K562 (cell line): ENCODE measurements around the gene SLC35G1. TPM values are rescaled to one million over a fixed set of nuclear protein-coding genes. Genes with fewer than 3 reads are reported as not detected.

Source experiments
- ATAC-seq: fragments of 200-7000 bp; cut with Tn5 transposase; 3 replicates; pipeline ENCODE4 v1.9.1; 2020; ENCODE audit warnings: moderate library complexity
- BruUV-seq: library from RNA; stranded (reverse); fragments of 400-500 nt; replicated peaks from 2 replicates; lab custom pipeline; 2021; lab: Mats Ljungman, UMichigan
- CTCF ChIA-PET: fragments of 300-600 bp; formaldehyde crosslinking; extraction: SDS; loops from one replicate; lab custom pipeline; 2021; ENCODE audit warnings: low intra/inter-chr PET ratio; lab: Yijun Ruan, JAX
- POLR2A ChIA-PET: fragments of 300-600, 350-650 bp; sonication (Branson Sonifier 250); formaldehyde crosslinking; extraction: SDS; loops from one replicate; lab custom pipeline; 2021; ENCODE audit warnings: antibody characterized with exemption, inconsistent platforms; lab: Yijun Ruan, JAX
- DNase-seq, 4 experiments: peaks; one replicate each; pipeline versions ENCODE4 v3.0.0 to v3.0.0-alpha.2; 2011 to 2018; ENCODE audit warnings: low spot score in 3 of 4, mixed read lengths in 3 of 4; ENCODE audit errors: extremely low read depth in 1 of 4
- FAIRE-seq: peaks from 2 replicates; lab custom pipeline; 2011; peaks lifted over from hg19 to GRCh38; lab: Jason Lieb, UNC
- H2AFZ ChIP-seq: 2 replicates; pipeline ENCODE4 v1.6.0; 2011; ENCODE audit warnings: low read depth, low read length, control low read depth, inconsistent platforms
- H3K27ac ChIP-seq: fragments of 200-600 bp; 3 replicates; pipeline ENCODE4 v1.8.0; 2011; ENCODE audit warnings: low read depth, mild to moderate bottlenecking, control low read depth, inconsistent platforms, low read length, moderate library complexity, mixed read lengths; ENCODE audit errors: extremely low read depth
- H3K27me3 ChIP-seq, 2 experiments: fragments of 300-600 bp in 1 of 2; 2 replicates in 1 of 2; 3 replicates in 1 of 2; pipeline versions ENCODE4 v1.6.0 to v1.8.0; 2011; ENCODE audit warnings: inconsistent platforms in 2 of 2, low read length in 2 of 2, mild to moderate bottlenecking in 1 of 2, mixed read lengths in 1 of 2, moderate library complexity in 1 of 2; ENCODE audit not compliant: control insufficient read depth in 2 of 2, insufficient read depth in 2 of 2
- H3K36me3 ChIP-seq: fragments of 300-600 bp; 3 replicates; pipeline ENCODE4 v1.8.0; 2011; ENCODE audit warnings: mild to moderate bottlenecking, low read length, inconsistent platforms; ENCODE audit not compliant: control insufficient read depth, insufficient read depth
- H3K4me1 ChIP-seq, 2 experiments: fragments of 200-600 bp in 1 of 2; replicated peaks in 1 of 2; 2 replicates in 1 of 2; 3 replicates in 1 of 2; pipeline versions ENCODE4 v1.5.1 to v1.8.0; 2011; ENCODE audit warnings: inconsistent platforms in 2 of 2, low read length in 2 of 2, mild to moderate bottlenecking in 1 of 2, mixed read lengths in 1 of 2, moderate library complexity in 1 of 2; ENCODE audit not compliant: control insufficient read depth in 2 of 2, insufficient read depth in 2 of 2
- H3K4me2 ChIP-seq: 2 replicates; pipeline ENCODE4 v1.6.1; 2011; ENCODE audit warnings: low read length, control low read depth, inconsistent platforms, mixed read lengths; ENCODE audit not compliant: insufficient read depth
- H3K4me3 ChIP-seq: fragments of 200-600 bp; sonication (generic), shearing (Covaris generic); 2 replicates; pipeline ENCODE4 v1.5.1; 2016; ENCODE audit warnings: control low read depth, inconsistent platforms
- H3K79me2 ChIP-seq: fragments of 200-600 bp; 3 replicates; pipeline ENCODE4 v1.8.0; 2011; ENCODE audit warnings: low read length, inconsistent platforms; ENCODE audit not compliant: control insufficient read depth, insufficient read depth
- H3K9ac ChIP-seq, 2 experiments: 2 replicates each; pipeline versions ENCODE4 v1.6.0 to v1.6.1; 2011; ENCODE audit warnings: low read depth in 2 of 2, low read length in 2 of 2, control low read depth in 1 of 2, inconsistent platforms in 1 of 2, mild to moderate bottlenecking in 1 of 2, mixed read lengths in 1 of 2; ENCODE audit not compliant: insufficient read depth in 1 of 2
- H3K9me1 ChIP-seq: one replicate; pipeline ENCODE4 v1.6.0; 2011; ENCODE audit warnings: inconsistent platforms, mild to moderate bottlenecking, low read length, moderate library complexity; ENCODE audit not compliant: control insufficient read depth, insufficient read depth
- H3K9me3 ChIP-seq: replicated peaks from 2 replicates; pipeline ENCODE4 v1.5.1; 2011; ENCODE audit warnings: low read depth, low read length, inconsistent platforms; ENCODE audit not compliant: control insufficient read depth, insufficient read depth
- H4K20me1 ChIP-seq: replicated peaks from 2 replicates; pipeline ENCODE4 v1.6.1; 2011; ENCODE audit warnings: low read length, inconsistent platforms, mixed read lengths; ENCODE audit not compliant: control insufficient read depth, insufficient read depth
- ELF1 ChIP-seq: fragments of 200-800 bp; sonication (Bioruptor generic); IDR thresholded peaks from 2 replicates; pipeline ENCODE4 v1.6.1; 2016; ENCODE audit warnings: missing genetic modification characterization, missing compliant biosample characterization
- FOXA1 ChIP-seq: fragments of 450-650 bp; IDR thresholded peaks from 2 replicates; pipeline ENCODE4 v1.6.1; 2016; ENCODE audit warnings: mild to moderate bottlenecking, borderline replicate concordance
- HMBOX1 ChIP-seq: sonication (generic); IDR thresholded peaks from 2 replicates; pipeline ENCODE4 v1.6.1; 2016
- HSF4 ChIP-seq: fragments of 250-450 bp; sonication (Bioruptor Pico); IDR thresholded peaks from 2 replicates; pipeline ENCODE4 v2.1.2; 2022; ENCODE audit warnings: mild to moderate bottlenecking, moderate library complexity, borderline replicate concordance
- RBM25 ChIP-seq: fragments of 200-400 bp; formaldehyde crosslinking; IDR thresholded peaks from 2 replicates; pipeline ENCODE4 v1.6.1; 2018; ENCODE audit warnings: low read length, low read depth, moderate library complexity; ENCODE audit not compliant: severe bottlenecking
- RREB1 ChIP-seq: fragments of 250-450 bp; sonication (Bioruptor Pico); IDR thresholded peaks from 2 replicates; pipeline ENCODE4 v1.4.0; 2020
- SLC30A9 ChIP-seq: fragments of 250-450 bp; sonication (Bioruptor Pico); IDR thresholded peaks from 2 replicates; pipeline ENCODE4 v1.8.0; 2022; ENCODE audit warnings: mild to moderate bottlenecking, moderate library complexity
- TAL1 ChIP-seq: fragments of 450-650 bp; IDR thresholded peaks from 2 replicates; pipeline ENCODE4 v1.6.1; 2016; ENCODE audit warnings: mild to moderate bottlenecking
- ZNF280A ChIP-seq: fragments of 450-650 bp; IDR thresholded peaks from 2 replicates; pipeline ENCODE4 v1.6.1; 2018; ENCODE audit warnings: mild to moderate bottlenecking, low read depth; ENCODE audit not compliant: partially characterized antibody
- WGBS: fragments of 100-300 bp; shearing (Covaris generic); methylation state at CpG from one replicate; pipeline ENCODE4 v1.1.6; 2016; ENCODE audit warnings: low coverage, mixed read lengths; ENCODE audit not compliant: insufficient coverage; ENCODE audit errors: missing lambda C conversion rate; 5-methylcytosine and 5-hydroxymethylcytosine counted together
- in situ Hi-C: fragments of 300-500 bp; cut with MboI; formaldehyde crosslinking; loops from 4 replicates; pipeline ENCODE4 v1.15.0; 2018; ENCODE audit warnings: inconsistent platforms, mixed read lengths
- intact Hi-C: fragments of 100-400 bp; cut with micrococcal nuclease; formaldehyde crosslinking; loops from 2 replicates; pipeline ENCODE4 v1.14.2; 2022
- polyA plus RNA-seq, 8 experiments: library from polyadenylated mRNA; depleted of rRNA in 4 of 8; stranded (reverse) in 5 of 8; unstranded in 3 of 8; fragments of >200 nt; fragmentation: Nextera tagmentation in 2 of 8; fragmentation: Illumina TruSeq in 1 of 8; extraction: Ambion mirVana in 2 of 8; extraction: Trizol in 1 of 8; gene quantifications; 2 replicates each; pipeline versions ENCODE4 v1.2.1 to v1.2.3, GENCODE V29; 2011 to 2014; ENCODE audit warnings: inconsistent platforms in 1 of 8, missing spikeins in 1 of 8
- total RNA-seq, 7 experiments: library from RNA; depleted of rRNA in 6 of 7; stranded (reverse); fragments of >200 nt in 6 of 7; fragmentation: Illumina TruSeq in 2 of 7; extraction: Trizol in 2 of 7; gene quantifications; 2 replicates each; pipeline versions ENCODE4 v1.2.1 to v1.2.3, GENCODE V29; 2011 to 2021; ENCODE audit warnings: low replicate concordance in 1 of 7

The SLC35G1 gene
- total and polyA plus RNA-seq, 9 of the 15 experiments (the other 6 are each of a cell fraction or from before 2014, with no cell fraction given): 0.76 to 8.5 (median 4.9) TPM

GRCh38 chr10:93907059-93907458, 13.3 kb downstream of the SLC35G1 start:
- Histone ChIP-seq H3K27ac (no peak overlapping the region), H3K4me3 (no peak overlapping the region), H3K79me2 (no peaks in the 10 kb centered on the region), H2AFZ (no peak overlapping the region), H3K9me3 (no peaks in the 10 kb centered on the region), H3K9ac (no peak overlapping the region), H3K36me3 (peaks cover 10% of the 10 kb centered on the region; the same call in 2 of the 3 replicates), H3K27me3 (no peaks in the 10 kb centered on the region), H3K4me2 (no peak overlapping the region), H4K20me1 (no peaks in the 10 kb centered on the region), H3K9me1 (no peaks in the 10 kb centered on the region), H3K4me1 (no peaks in the 10 kb centered on the region)
- FAIRE-seq: no peak
- no TSS peak for BruUV-seq
- POLR2A ChIA-PET: no interaction called here
- no peak for ATAC-seq
- in situ Hi-C loops: no loop called here
- DNase-seq: no peak
- 90% methylated on average over 5 of the region's 5 CpGs for WGBS
- CTCF ChIA-PET: no interaction called here
- intact Hi-C loops: no loop called here
- TF ChIP-seq HSF4 (no peak), HMBOX1 (no peak), SLC30A9 (no peak), RREB1 (no peak), TAL1 (no peak), FOXA1 (no peak), ZNF280A (no peak), RBM25 (no peak), ELF1 (no peak)
